B cell (primary cell): ENCODE results near the gene GAK. TPM values are rescaled to one million over a fixed set of nuclear protein-coding genes. Genes with fewer than 3 reads are reported as not detected.

Experiments used
- ATAC-seq: fragments of 200-7000 bp; cut with Tn5 transposase; one replicate; pipeline ENCODE4 v1.10.0; 2021; ENCODE audit warnings: low read depth, mild to moderate bottlenecking, moderate number of reproducible peaks, moderate library complexity
- CTCF ChIA-PET: fragments of 350-600 bp; sonication (Branson Sonifier 250); formaldehyde crosslinking; loops from one replicate; lab custom pipeline; 2021; ENCODE audit warnings: antibody characterized with exemption, inconsistent platforms; lab: Charles Lee
- POLR2A ChIA-PET: fragments of 350-600 bp; sonication (Branson Sonifier 250); formaldehyde crosslinking; loops from one replicate; lab custom pipeline; 2021; ENCODE audit warnings: antibody characterized with exemption; lab: Charles Lee
- DNase-seq: peaks from one replicate; pipeline ENCODE4 v3.0.0; 2013
- H2AFZ ChIP-seq: 2 replicates; pipeline ENCODE4 v1.6.1; 2012; ENCODE audit warnings: mild to moderate bottlenecking, low read depth, low read length; ENCODE audit not compliant: insufficient read depth, poor library complexity, severe bottlenecking
- H3K27ac ChIP-seq, 2 donors: 1 replicate in 1 of 2; 2 replicates in 1 of 2; pipeline ENCODE4 v1.5.1; 2012 to 2013; ENCODE audit warnings: low read length in 2 of 2, mild to moderate bottlenecking in 2 of 2, moderate library complexity in 1 of 2
- H3K27me3 ChIP-seq, 4 experiments: fragments of 200-600 bp in 1 of 4; sonication (generic) in 1 of 4; replicated peaks in 1 of 4; 1 replicate in 2 of 4; 2 replicates in 2 of 4; pipeline versions ENCODE4 v1.6.1 to v1.7.0; 2013 to 2016; ENCODE audit warnings: low read length in 3 of 4, mild to moderate bottlenecking in 2 of 4, mixed read lengths in 1 of 4, moderate library complexity in 1 of 4; ENCODE audit not compliant: insufficient read depth in 4 of 4, control insufficient read depth in 3 of 4; ENCODE audit errors: control extremely low read depth in 1 of 4
- H3K36me3 ChIP-seq, 2 experiments: replicated peaks in 1 of 2; 1 replicate in 1 of 2; 2 replicates in 1 of 2; pipeline versions ENCODE4 v1.6.1 to v1.7.1; 2013; ENCODE audit warnings: low read length in 1 of 2; ENCODE audit not compliant: insufficient read depth in 2 of 2, control insufficient read depth in 1 of 2; ENCODE audit errors: control extremely low read depth in 1 of 2, extremely low read depth in 1 of 2
- H3K4me1 ChIP-seq, 2 donors: fragments of 200-600 bp in 1 of 2; sonication (generic) in 1 of 2; 1 replicate in 1 of 2; 2 replicates in 1 of 2; pipeline versions ENCODE4 v1.5.1 to v1.6.1; 2013 to 2017; ENCODE audit warnings: low read length in 2 of 2; ENCODE audit not compliant: control insufficient read depth in 2 of 2, insufficient read depth in 2 of 2
- H3K4me2 ChIP-seq: replicated peaks from 2 replicates; pipeline ENCODE3; 2012; ENCODE audit warnings: mild to moderate bottlenecking, low read depth, low read length; ENCODE audit not compliant: poor library complexity, severe bottlenecking
- H3K4me3 ChIP-seq, 5 experiments: fragments of 200-600 bp in 1 of 5; sonication (generic) in 1 of 5; 1 replicate in 3 of 5; 2 replicates in 2 of 5; pipeline versions ENCODE4 v1.5.1 to v1.7.0; 2011 to 2016; ENCODE audit warnings: low read length in 4 of 5, mild to moderate bottlenecking in 4 of 5, low read depth in 2 of 5, control low read depth in 1 of 5, moderate library complexity in 1 of 5; ENCODE audit not compliant: insufficient read depth in 1 of 5; ENCODE audit errors: control extremely low read depth in 1 of 5, extremely low read depth in 1 of 5
- H3K79me2 ChIP-seq: fragments of 200-600 bp; sonication (generic); one replicate; pipeline ENCODE4 v1.6.0; 2016; ENCODE audit warnings: low read length; ENCODE audit not compliant: control insufficient read depth, insufficient read depth
- H3K9ac ChIP-seq: fragments of 200-600 bp; sonication (generic); 2 replicates; pipeline ENCODE4 v1.6.1; 2017; ENCODE audit warnings: mild to moderate bottlenecking, low read length, moderate library complexity
- H3K9me3 ChIP-seq, 3 donors: one replicate each; pipeline versions ENCODE4 v1.6.1 to v1.7.1; 2013; ENCODE audit warnings: low read length in 2 of 3; ENCODE audit not compliant: control insufficient read depth in 2 of 3, insufficient read depth in 1 of 3; ENCODE audit errors: control extremely low read depth in 1 of 3
- H4K20me1 ChIP-seq: 2 replicates; pipeline ENCODE4 v1.6.0; 2012; ENCODE audit warnings: mild to moderate bottlenecking, low read length; ENCODE audit not compliant: insufficient read depth, control insufficient read depth, poor library complexity, severe bottlenecking
- H3K27ac Mint-ChIP-seq: one replicate; pipeline ENCODE4 v1.8.0; 2021; ENCODE audit warnings: mixed read lengths
- H3K27me3 Mint-ChIP-seq: one replicate; pipeline ENCODE4 v1.8.0; 2021; ENCODE audit warnings: mixed read lengths
- H3K4me1 Mint-ChIP-seq: one replicate; pipeline ENCODE4 v1.8.0; 2021; ENCODE audit warnings: mixed read lengths
- H3K4me3 Mint-ChIP-seq: one replicate; pipeline ENCODE4 v1.8.0; 2021; ENCODE audit warnings: mixed read lengths
- H3K9me3 Mint-ChIP-seq: one replicate; pipeline ENCODE4 v1.8.0; 2022; ENCODE audit warnings: mixed read lengths; ENCODE audit not compliant: insufficient read depth
- EZH2 ChIP-seq: IDR thresholded peaks from 2 replicates; pipeline ENCODE4 v1.6.1; 2012; ENCODE audit warnings: borderline replicate concordance, low read depth, mild to moderate bottlenecking, moderate library complexity, low read length; ENCODE audit not compliant: insufficient read depth, poor library complexity, severe bottlenecking
- WGBS: methylation state at CpG from one replicate; pipeline ENCODE4 v1.1.5; 2013; ENCODE audit warnings: missing lambda C conversion rate; ENCODE audit not compliant: insufficient coverage; 5-methylcytosine and 5-hydroxymethylcytosine counted together
- intact Hi-C: fragments of 100-400 bp; cut with micrococcal nuclease; formaldehyde crosslinking; loops from one replicate; pipeline ENCODE4 v1.10.0; 2022
- polyA plus RNA-seq: library from polyadenylated mRNA; depleted of rRNA; stranded (reverse); fragments of >200 nt; gene quantifications from 2 replicates; pipeline ENCODE4 v1.2.3, GENCODE V29; 2012
- total RNA-seq, 2 donors: library from RNA; stranded (reverse); fragments of 120-200 nt in 1 of 2; gene quantifications; 1 replicate in 1 of 2; 2 replicates in 1 of 2; pipeline versions ENCODE4 v1.2.3 to v1.2.4, GENCODE V29; 2013 to 2022
- TF ChIP-seq, protein P1 (sequence below): fragments of 200-600 bp; IDR thresholded peaks from one replicate; pipeline ENCODE4 v1.8.0; 2022; ENCODE audit warnings: antibody characterized with exemption, mild to moderate bottlenecking

GAK gene
- total and polyA plus RNA-seq, 2 donors (not counting 1 experiment from before 2014, with no cell fraction given), result 113 to 283 TPM

DNA sequence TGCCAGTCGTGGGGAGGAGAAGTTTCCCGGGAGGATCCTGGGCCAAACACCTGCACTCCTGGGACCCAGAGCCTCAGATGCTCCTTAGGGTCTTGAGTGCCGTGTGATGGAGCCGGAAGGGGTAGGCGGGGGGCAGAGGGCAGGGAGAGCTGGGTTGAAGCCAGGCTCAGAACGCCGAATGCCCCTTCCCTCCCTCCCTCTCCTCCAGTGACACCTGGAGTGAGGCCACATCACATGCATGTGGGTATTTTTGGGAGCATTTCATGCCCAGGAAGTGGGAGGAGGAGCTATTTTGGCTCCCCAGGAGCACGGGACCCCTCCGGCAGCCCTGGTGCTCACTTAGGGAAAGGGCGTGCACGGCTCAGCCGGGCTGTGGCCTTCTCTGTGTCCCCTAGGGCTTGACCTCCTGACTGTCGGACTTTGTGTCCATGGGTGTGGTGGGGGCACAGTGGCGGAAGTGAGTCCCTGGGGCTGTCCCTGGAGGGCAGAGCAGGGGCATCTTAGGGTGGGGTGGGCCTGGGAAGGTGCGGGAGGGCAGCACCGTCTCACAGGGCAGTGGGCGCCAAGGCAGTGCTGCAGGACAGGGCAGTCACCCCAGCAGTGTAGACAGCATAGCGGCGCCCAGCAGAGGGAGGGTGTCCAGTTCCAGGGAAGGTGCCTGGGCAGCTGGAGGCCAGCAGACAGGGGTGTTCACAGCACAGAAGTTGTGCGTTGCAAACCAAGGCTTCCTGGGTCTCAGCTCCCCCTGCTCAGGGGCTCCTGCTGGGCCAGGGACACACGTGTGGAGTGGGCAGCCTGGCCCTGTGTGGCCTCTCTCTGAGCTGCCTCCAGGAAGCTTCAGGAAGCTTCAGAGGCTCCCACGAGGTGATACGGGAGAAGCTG is 101.3 kb downstream of the GAK start:
- H3K79me2 ChIP-seq, result no peaks in the 10 kb centered on the region
- DNase-seq (no peak), ATAC-seq (no peak)
- Mint-ChIP-seq H3K9me3 (no peaks in the 10 kb centered on the region), H3K4me3 (no peak overlapping the region), H3K27me3 (peaks cover 15% of the 10 kb centered on the region), H3K27ac (no peak overlapping the region), H3K4me1 (peaks cover 7% of the 10 kb centered on the region)
- H3K4me1 ChIP-seq, result peaks cover 0 to 10% of the 10 kb centered on the region in 2 donors
- H3K27me3 ChIP-seq, result peaks cover 0 to 39% (median 10%) of the 10 kb centered on the region in 4 experiments
- H3K9ac ChIP-seq, result no peak overlapping the region
- no peak overlapping the region for H3K27ac ChIP-seq
- intact Hi-C loops, result no loop called here
- H3K9me3 ChIP-seq, result peaks cover 0 to 44% (median 2%) of the 10 kb centered on the region in 3 donors
- no peaks in the 10 kb centered on the region for H4K20me1 ChIP-seq
- ChIA-PET CTCF (no interaction called here), POLR2A (no interaction called here)
- no peak overlapping the region for H2AFZ ChIP-seq
- no peak overlapping the region for H3K4me3 ChIP-seq
- no peak for TF ChIP-seq EZH2
- TF ChIP-seq, protein P1, sequence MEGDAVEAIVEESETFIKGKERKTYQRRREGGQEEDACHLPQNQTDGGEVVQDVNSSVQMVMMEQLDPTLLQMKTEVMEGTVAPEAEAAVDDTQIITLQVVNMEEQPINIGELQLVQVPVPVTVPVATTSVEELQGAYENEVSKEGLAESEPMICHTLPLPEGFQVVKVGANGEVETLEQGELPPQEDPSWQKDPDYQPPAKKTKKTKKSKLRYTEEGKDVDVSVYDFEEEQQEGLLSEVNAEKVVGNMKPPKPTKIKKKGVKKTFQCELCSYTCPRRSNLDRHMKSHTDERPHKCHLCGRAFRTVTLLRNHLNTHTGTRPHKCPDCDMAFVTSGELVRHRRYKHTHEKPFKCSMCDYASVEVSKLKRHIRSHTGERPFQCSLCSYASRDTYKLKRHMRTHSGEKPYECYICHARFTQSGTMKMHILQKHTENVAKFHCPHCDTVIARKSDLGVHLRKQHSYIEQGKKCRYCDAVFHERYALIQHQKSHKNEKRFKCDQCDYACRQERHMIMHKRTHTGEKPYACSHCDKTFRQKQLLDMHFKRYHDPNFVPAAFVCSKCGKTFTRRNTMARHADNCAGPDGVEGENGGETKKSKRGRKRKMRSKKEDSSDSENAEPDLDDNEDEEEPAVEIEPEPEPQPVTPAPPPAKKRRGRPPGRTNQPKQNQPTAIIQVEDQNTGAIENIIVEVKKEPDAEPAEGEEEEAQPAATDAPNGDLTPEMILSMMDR, result no peak
- no peak overlapping the region for H3K4me2 ChIP-seq
- no peaks in the 10 kb centered on the region for H3K36me3 ChIP-seq
- WGBS, result 91% methylated on average over 15 of the region's 23 CpGs
